Measurements from ENCODE around the gene KDM1B.
"Not testable (repeated sequence)": the region's sequence is repeated elsewhere in the genome, so short reads cannot be mapped to it uniquely, and the experiment has no call there.

Gene KDM1B

DNA sequence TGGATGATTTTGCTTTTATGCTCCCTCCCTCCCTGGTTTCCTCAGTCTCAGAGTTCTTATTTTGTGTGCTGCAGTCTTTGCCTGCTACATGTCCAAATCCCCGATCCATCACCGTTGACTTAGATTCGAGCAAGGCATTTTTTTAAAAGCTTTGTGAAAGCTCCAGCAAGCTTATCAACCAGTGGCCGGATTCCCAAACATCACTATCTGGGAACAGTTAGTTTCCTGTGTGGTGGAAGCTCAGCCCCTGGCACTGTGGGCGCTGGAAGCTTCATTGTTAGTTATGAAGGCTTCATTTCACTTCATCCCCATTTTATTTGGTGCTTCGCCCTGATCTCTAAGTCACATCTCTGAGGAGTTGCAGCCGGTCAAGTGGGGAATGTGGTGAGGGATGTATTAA, 64.4 kb downstream of the KDM1B start:
- Histone ChIP-seq H3K9me3 (ENCODE audit: control insufficient read depth, low read length) (no peaks in the 10 kb centered on the region), H3K27me3 (replicated peaks; ENCODE audit: control insufficient read depth, insufficient read depth, low read length, poor library complexity, severe bottlenecking) (no peaks in the 10 kb centered on the region), H3K36me3 (ENCODE audit: control insufficient read depth, insufficient read depth, low read length) (peaks cover 16% of the 10 kb centered on the region), H3K27ac (ENCODE audit: insufficient read depth, low read length, poor library complexity, severe bottlenecking) (no peak overlapping the region), H3K4me3 (ENCODE audit: insufficient read depth, low read depth, low read length, poor library complexity, severe bottlenecking) (no peak overlapping the region), H3K4me1 (ENCODE audit: control insufficient read depth, insufficient read depth, low read length, poor library complexity, severe bottlenecking) (no peaks in the 10 kb centered on the region)
- no peak for DNase-seq

DNA sequence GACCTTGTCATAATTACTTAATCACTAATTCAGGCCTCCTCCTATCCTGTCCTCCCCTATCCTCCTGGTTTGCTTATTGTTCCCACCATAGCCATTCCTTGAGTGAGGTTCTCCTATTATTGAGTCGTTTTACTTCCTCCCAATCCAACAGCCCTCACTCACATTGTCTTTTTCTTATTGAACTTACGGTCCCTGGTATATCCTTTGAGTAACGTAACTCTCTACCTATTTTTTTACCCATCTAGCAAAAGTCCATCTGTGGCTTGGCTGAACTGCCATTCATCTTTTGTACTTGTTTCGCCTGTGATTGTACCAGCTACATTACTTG, 66.0 kb downstream of the KDM1B start:
- Histone ChIP-seq H3K9me3 (ENCODE audit: control insufficient read depth, low read length) (no peaks in the 10 kb centered on the region), H3K36me3 (ENCODE audit: control insufficient read depth, insufficient read depth, low read length) (peaks cover 18% of the 10 kb centered on the region), H3K4me1 (ENCODE audit: control insufficient read depth, insufficient read depth, low read length, poor library complexity, severe bottlenecking) (no peaks in the 10 kb centered on the region), H3K4me3 (ENCODE audit: insufficient read depth, low read depth, low read length, poor library complexity, severe bottlenecking) (no peak overlapping the region), H3K27me3 (replicated peaks; ENCODE audit: control insufficient read depth, insufficient read depth, low read length, poor library complexity, severe bottlenecking) (no peaks in the 10 kb centered on the region), H3K27ac (ENCODE audit: insufficient read depth, low read length, poor library complexity, severe bottlenecking) (no peak overlapping the region)
- no peak for DNase-seq

- not testable (repeated sequence) for H3K27ac ChIP-seq (ENCODE audit: insufficient read depth, low read length, poor library complexity, severe bottlenecking); H3K27me3 ChIP-seq (replicated peaks; ENCODE audit: control insufficient read depth, insufficient read depth, low read length, poor library complexity, severe bottlenecking); DNase-seq
Measured at GRCh38 chr6:18226451-18227105, 71.4 kb downstream of the KDM1B start.

GRCh38 chr6:18227166-18227565, 71.9 kb downstream of the KDM1B start:
- DNase-seq; H3K27ac ChIP-seq (ENCODE audit: insufficient read depth, low read length, poor library complexity, severe bottlenecking); H3K4me3 ChIP-seq (ENCODE audit: insufficient read depth, low read depth, low read length, poor library complexity, severe bottlenecking); H3K4me1 ChIP-seq (ENCODE audit: control insufficient read depth, insufficient read depth, low read length, poor library complexity, severe bottlenecking); H3K27me3 ChIP-seq (replicated peaks; ENCODE audit: control insufficient read depth, insufficient read depth, low read length, poor library complexity, severe bottlenecking); H3K9me3 ChIP-seq (ENCODE audit: control insufficient read depth, low read length): not testable (repeated sequence)
- peaks cover 33% of the 10 kb centered on the region for H3K36me3 ChIP-seq (ENCODE audit: control insufficient read depth, insufficient read depth, low read length)

More at GRCh38 chr6:18226451-18227105, 71.4 kb downstream of the KDM1B start:
- peaks cover 37% of the 10 kb centered on the region for H3K36me3 ChIP-seq (ENCODE audit: control insufficient read depth, insufficient read depth, low read length)
- not testable (repeated sequence) for H3K4me3 ChIP-seq (ENCODE audit: insufficient read depth, low read depth, low read length, poor library complexity, severe bottlenecking); H3K9me3 ChIP-seq (ENCODE audit: control insufficient read depth, low read length); H3K4me1 ChIP-seq (ENCODE audit: control insufficient read depth, insufficient read depth, low read length, poor library complexity, severe bottlenecking)

DNA sequence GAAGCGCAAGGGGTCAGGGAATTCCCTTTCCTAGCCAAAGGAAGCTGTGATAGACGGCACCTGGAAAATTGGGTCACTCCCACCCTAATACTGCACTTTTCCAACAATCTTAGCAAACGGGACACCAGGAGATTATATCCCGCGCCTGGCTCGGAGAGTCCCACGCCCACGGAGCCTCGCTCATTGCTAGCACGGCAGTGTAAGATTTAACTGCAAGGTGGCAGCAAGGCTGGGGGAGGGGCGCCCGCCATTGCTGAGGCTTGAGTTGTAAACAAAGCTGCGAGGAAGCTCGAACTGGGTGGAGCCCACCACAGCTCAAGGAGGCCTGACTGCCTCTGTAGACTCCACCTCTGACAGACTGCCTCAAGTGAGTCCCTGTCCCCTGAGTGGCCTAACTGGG, 73.4 kb downstream of the KDM1B start:
- H3K4me3 ChIP-seq (ENCODE audit: insufficient read depth, low read depth, low read length, poor library complexity, severe bottlenecking); DNase-seq; H3K4me1 ChIP-seq (ENCODE audit: control insufficient read depth, insufficient read depth, low read length, poor library complexity, severe bottlenecking); H3K9me3 ChIP-seq (ENCODE audit: control insufficient read depth, low read length); H3K27ac ChIP-seq (ENCODE audit: insufficient read depth, low read length, poor library complexity, severe bottlenecking); H3K27me3 ChIP-seq (replicated peaks; ENCODE audit: control insufficient read depth, insufficient read depth, low read length, poor library complexity, severe bottlenecking): not testable (repeated sequence)
- H3K36me3 ChIP-seq (ENCODE audit: control insufficient read depth, insufficient read depth, low read length) = peaks cover 30% of the 10 kb centered on the region

- not testable (repeated sequence) for DNase-seq; H3K9me3 ChIP-seq (ENCODE audit: control insufficient read depth, low read length); H3K4me1 ChIP-seq (ENCODE audit: control insufficient read depth, insufficient read depth, low read length, poor library complexity, severe bottlenecking); H3K27me3 ChIP-seq (replicated peaks; ENCODE audit: control insufficient read depth, insufficient read depth, low read length, poor library complexity, severe bottlenecking); H3K4me3 ChIP-seq (ENCODE audit: insufficient read depth, low read depth, low read length, poor library complexity, severe bottlenecking); H3K27ac ChIP-seq (ENCODE audit: insufficient read depth, low read length, poor library complexity, severe bottlenecking)
- H3K36me3 ChIP-seq (ENCODE audit: control insufficient read depth, insufficient read depth, low read length) = peaks cover 37% of the 10 kb centered on the region
Measured at GRCh38 chr6:18231856-18232255, 76.6 kb downstream of the KDM1B start.

DNA sequence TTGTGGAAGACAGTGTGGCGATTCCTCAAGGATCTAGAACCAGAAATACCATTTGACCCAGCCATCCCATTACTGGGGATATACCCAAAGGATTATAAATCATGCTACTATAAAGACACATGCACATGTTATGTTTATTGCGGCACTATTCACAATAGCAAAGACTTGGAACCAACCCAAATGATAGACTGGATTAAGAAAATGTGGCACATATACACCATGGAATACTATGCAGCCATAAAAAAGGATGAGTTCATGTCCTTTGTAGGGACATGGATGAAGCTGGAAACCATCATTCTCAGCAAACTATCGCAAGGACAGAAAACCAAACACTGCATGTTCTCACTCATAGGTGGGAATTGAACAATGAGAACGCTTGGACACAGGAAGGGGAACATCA, 78.5 kb downstream of the KDM1B start:
- H3K4me3 ChIP-seq (ENCODE audit: insufficient read depth, low read depth, low read length, poor library complexity, severe bottlenecking); DNase-seq; H3K4me1 ChIP-seq (ENCODE audit: control insufficient read depth, insufficient read depth, low read length, poor library complexity, severe bottlenecking); H3K9me3 ChIP-seq (ENCODE audit: control insufficient read depth, low read length); H3K27me3 ChIP-seq (replicated peaks; ENCODE audit: control insufficient read depth, insufficient read depth, low read length, poor library complexity, severe bottlenecking); H3K27ac ChIP-seq (ENCODE audit: insufficient read depth, low read length, poor library complexity, severe bottlenecking): not testable (repeated sequence)
- H3K36me3 ChIP-seq (ENCODE audit: control insufficient read depth, insufficient read depth, low read length) = peaks cover 26% of the 10 kb centered on the region

DNA sequence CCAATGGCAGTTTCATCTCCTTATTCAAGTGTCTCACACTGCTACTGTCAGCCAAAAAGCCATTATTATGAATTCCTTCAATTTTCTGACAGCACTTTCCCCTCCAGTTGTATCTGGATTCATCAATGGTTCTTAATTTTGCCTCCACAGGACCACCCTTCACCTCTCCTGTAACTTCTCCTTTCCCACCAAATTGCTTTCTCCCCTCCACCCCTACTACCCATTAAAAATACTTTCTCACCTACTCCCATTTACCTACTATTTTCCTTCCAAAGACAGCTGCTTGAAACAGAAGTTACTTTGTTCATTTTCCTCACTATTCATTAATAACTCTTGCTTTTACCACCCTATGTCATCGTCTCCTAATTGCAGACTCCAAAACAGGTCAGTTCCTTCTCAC, 79.3 kb downstream of the KDM1B start:
- H3K4me1 ChIP-seq (ENCODE audit: control insufficient read depth, insufficient read depth, low read length, poor library complexity, severe bottlenecking) = no peaks in the 10 kb centered on the region
- H3K9me3 ChIP-seq (ENCODE audit: control insufficient read depth, low read length) = no peaks in the 10 kb centered on the region
- H3K36me3 ChIP-seq (ENCODE audit: control insufficient read depth, insufficient read depth, low read length) = peaks cover 24% of the 10 kb centered on the region
- no peaks in the 10 kb centered on the region for H3K27me3 ChIP-seq (replicated peaks; ENCODE audit: control insufficient read depth, insufficient read depth, low read length, poor library complexity, severe bottlenecking)
- H3K27ac ChIP-seq (ENCODE audit: insufficient read depth, low read length, poor library complexity, severe bottlenecking) = no peak overlapping the region
- H3K4me3 ChIP-seq (ENCODE audit: insufficient read depth, low read depth, low read length, poor library complexity, severe bottlenecking) = no peak overlapping the region
- DNase-seq = no peak

- Histone ChIP-seq H3K4me3 (ENCODE audit: insufficient read depth, low read depth, low read length, poor library complexity, severe bottlenecking) (no peak overlapping the region), H3K27ac (ENCODE audit: insufficient read depth, low read length, poor library complexity, severe bottlenecking) (no peak overlapping the region), H3K4me1 (ENCODE audit: control insufficient read depth, insufficient read depth, low read length, poor library complexity, severe bottlenecking) (no peaks in the 10 kb centered on the region), H3K9me3 (ENCODE audit: control insufficient read depth, low read length) (no peaks in the 10 kb centered on the region), H3K27me3 (replicated peaks; ENCODE audit: control insufficient read depth, insufficient read depth, low read length, poor library complexity, severe bottlenecking) (no peaks in the 10 kb centered on the region), H3K36me3 (ENCODE audit: control insufficient read depth, insufficient read depth, low read length) (peaks cover 24% of the 10 kb centered on the region)
- no peak for DNase-seq
Measured at GRCh38 chr6:18235524-18235923, 80.3 kb downstream of the KDM1B start.

DNA sequence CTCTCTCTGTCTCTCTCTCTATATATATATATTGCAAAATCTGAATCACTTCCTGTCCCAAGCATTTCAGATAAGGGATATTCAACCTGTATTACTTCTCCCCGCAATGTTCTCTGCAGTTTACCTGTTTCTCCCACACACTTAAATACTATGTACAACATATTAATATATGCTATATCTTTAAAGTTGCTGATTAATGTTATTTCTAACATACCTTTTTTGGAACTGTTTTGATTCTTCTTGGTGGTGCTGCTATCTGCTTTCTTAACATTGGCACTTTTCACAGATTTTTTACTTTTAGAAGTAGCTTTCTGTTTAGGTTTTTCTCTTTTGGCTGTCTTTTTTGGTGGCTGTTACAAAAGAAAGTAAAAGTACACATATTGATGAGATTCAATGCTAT, 81.9 kb downstream of the KDM1B start:
- H3K4me3 ChIP-seq (ENCODE audit: insufficient read depth, low read depth, low read length, poor library complexity, severe bottlenecking) = no peak overlapping the region
- DNase-seq = no peak
- no peak overlapping the region for H3K27ac ChIP-seq (ENCODE audit: insufficient read depth, low read length, poor library complexity, severe bottlenecking)
- no peaks in the 10 kb centered on the region for H3K27me3 ChIP-seq (replicated peaks; ENCODE audit: control insufficient read depth, insufficient read depth, low read length, poor library complexity, severe bottlenecking)
- H3K9me3 ChIP-seq (ENCODE audit: control insufficient read depth, low read length) = no peaks in the 10 kb centered on the region
- no peaks in the 10 kb centered on the region for H3K4me1 ChIP-seq (ENCODE audit: control insufficient read depth, insufficient read depth, low read length, poor library complexity, severe bottlenecking)
- H3K36me3 ChIP-seq (ENCODE audit: control insufficient read depth, insufficient read depth, low read length) = peaks cover 24% of the 10 kb centered on the region
